PC-9 (cell line): ENCODE results near the gene RALGAPB. TPM values are rescaled to one million over a fixed set of nuclear protein-coding genes. Genes with fewer than 3 reads are reported as not detected.

Experiments
- BruUV-seq: library from RNA; stranded (reverse); fragments of 400-500 nt; replicated peaks from 2 replicates; lab custom pipeline; 2021; lab: Mats Ljungman, UMichigan
- CTCF ChIA-PET: fragments of 300-600 bp; sonication (Branson Sonifier 250); formaldehyde crosslinking; loops from one replicate; lab custom pipeline; 2022; ENCODE audit warnings: antibody characterized with exemption; lab: Charles Lee
- POLR2A ChIA-PET: fragments of 300-600 bp; sonication (Branson Sonifier 250); formaldehyde crosslinking; loops from one replicate; lab custom pipeline; 2022; ENCODE audit warnings: antibody characterized with exemption; ENCODE audit not compliant: unreplicated experiment; lab: Charles Lee
- DNase-seq, 2 experiments: peaks; one replicate each; pipeline versions ENCODE4 v3.0.0 to v3.0.0-alpha.2; 2015 to 2022; ENCODE audit warnings: mixed read lengths in 1 of 2
- H2AFZ ChIP-seq: fragments of 200-600 bp; sonication (generic); 2 replicates; pipeline ENCODE4 v1.8.1; 2017; ENCODE audit warnings: antibody characterized with exemption
- H3F3A ChIP-seq: fragments of 200-600 bp; sonication (generic); 2 replicates; pipeline ENCODE4 v1.8.1; 2017; ENCODE audit warnings: antibody characterized with exemption, mild to moderate bottlenecking, low read depth; ENCODE audit not compliant: insufficient read depth
- H3K27ac ChIP-seq: fragments of 200-600 bp; sonication (generic); 2 replicates; pipeline ENCODE4 v1.6.1; 2016; ENCODE audit warnings: mixed run types
- H3K27me3 ChIP-seq: fragments of 200-600 bp; sonication (generic); 2 replicates; pipeline ENCODE4 v1.6.1; 2016; ENCODE audit warnings: low read depth, mixed run types; ENCODE audit not compliant: insufficient read depth
- H3K36me3 ChIP-seq: fragments of 200-600 bp; sonication (generic); 2 replicates; pipeline ENCODE4 v1.6.1; 2016; ENCODE audit warnings: low read depth, mixed run types
- H3K4me1 ChIP-seq: fragments of 200-600 bp; sonication (generic); replicated peaks from 2 replicates; pipeline ENCODE4 v1.6.1; 2016; ENCODE audit warnings: mixed run types; ENCODE audit not compliant: insufficient read depth
- H3K4me2 ChIP-seq: fragments of 200-600 bp; sonication (generic); 2 replicates; pipeline ENCODE4 v1.6.1; 2017; ENCODE audit warnings: mixed run types
- H3K4me3 ChIP-seq: fragments of 200-600 bp; sonication (generic); 2 replicates; pipeline ENCODE4 v1.6.1; 2016; ENCODE audit warnings: mixed run types
- H3K79me2 ChIP-seq: fragments of 200-600 bp; sonication (generic); 2 replicates; pipeline ENCODE4 v1.6.1; 2017; ENCODE audit warnings: low read depth, mixed run types
- H3K9me2 ChIP-seq: fragments of 200-600 bp; sonication (generic); 2 replicates; pipeline ENCODE4 v1.8.1; 2017; ENCODE audit warnings: mild to moderate bottlenecking; ENCODE audit not compliant: insufficient read depth
- H3K9me3 ChIP-seq: fragments of 200-600 bp; sonication (generic); 2 replicates; pipeline ENCODE4 v1.8.1; 2016; ENCODE audit warnings: low read depth; ENCODE audit not compliant: insufficient read depth
- H4K20me1 ChIP-seq: fragments of 200-600 bp; sonication (generic); 2 replicates; pipeline ENCODE4 v1.8.1; 2017; ENCODE audit not compliant: insufficient read depth
- CTCF ChIP-seq: fragments of 200-600 bp; sonication (generic); conservative IDR thresholded peaks from 2 replicates; pipeline ENCODE4 v1.6.1; 2017; ENCODE audit warnings: mixed run types, antibody characterized with exemption, mild to moderate bottlenecking, moderate library complexity
- EZH2 ChIP-seq: fragments of 200-600 bp; sonication (generic); IDR thresholded peaks from 2 replicates; pipeline ENCODE4 v1.8.0; 2017; ENCODE audit warnings: antibody characterized with exemption, low read depth
- intact Hi-C: fragments of 100-400 bp; cut with micrococcal nuclease; formaldehyde crosslinking; loops from one replicate; pipeline ENCODE4 v1.10.0; 2022; ENCODE audit not compliant: unreplicated experiment
- microRNA-seq: library from miRNA; unstranded; fragments of <30 nt; microRNA quantifications from one replicate; pipeline ENCODE4 v1.2.0, GENCODE V29; 2021; ENCODE audit warnings: borderline number of aligned reads, borderline replicate concordance
- total RNA-seq: library from RNA; stranded (reverse); gene quantifications from 2 replicates; pipeline ENCODE4 v1.2.3, GENCODE V29; 2021

Gene RALGAPB
- total RNA-seq, 1 experiment from 2014 or later = 40.2 TPM

- Histone ChIP-seq H3F3A (no peaks in the 10 kb centered on the region), H3K4me1 (peaks cover 19% of the 10 kb centered on the region), H3K27me3 (no peaks in the 10 kb centered on the region), H3K9me3 (no peaks in the 10 kb centered on the region), H4K20me1 (no peaks in the 10 kb centered on the region), H2AFZ (no peak overlapping the region), H3K4me3 (no peak overlapping the region), H3K4me2 (no peak overlapping the region), H3K36me3 (no peaks in the 10 kb centered on the region), H3K9me2 (no peaks in the 10 kb centered on the region), H3K27ac (no peak overlapping the region), H3K79me2 (no peaks in the 10 kb centered on the region)
- TF ChIP-seq CTCF = no peak
- no peak for TF ChIP-seq EZH2
- POLR2A ChIA-PET = no interaction called here
- BruUV-seq = no TSS peak
- intact Hi-C loops = no loop called here
- CTCF ChIA-PET = no interaction called here
- DNase-seq = no peak
Measured at GRCh38 chr20:38625896-38626295, 153.3 kb downstream of the RALGAPB start.

- H2AFZ ChIP-seq = no peak overlapping the region
Measured at GRCh38 chr20:38626921-38627659, 154.4 kb downstream of the RALGAPB start.

More at GRCh38 chr20:38626921-38627659, 154.4 kb downstream of the RALGAPB start:
- TF ChIP-seq CTCF (no peak), EZH2 (no peak)
- H3K36me3 ChIP-seq = no peaks in the 10 kb centered on the region
- no peak overlapping the region for H3K4me2 ChIP-seq
- H3K4me1 ChIP-seq = peaks cover 22% of the 10 kb centered on the region
- no peaks in the 10 kb centered on the region for H3K79me2 ChIP-seq
- ChIA-PET CTCF (no interaction called here), POLR2A (no interaction called here)
- intact Hi-C loops = no loop called here
- H3K4me3 ChIP-seq = no peak overlapping the region
- H3K9me3 ChIP-seq = no peaks in the 10 kb centered on the region
- H3K9me2 ChIP-seq = peaks cover 3% of the 10 kb centered on the region; the same call in 1 of the 2 replicates
- no peaks in the 10 kb centered on the region for H3F3A ChIP-seq
- no peak for DNase-seq
- H4K20me1 ChIP-seq = no peaks in the 10 kb centered on the region
- H3K27ac ChIP-seq = no peak overlapping the region
- no TSS peak for BruUV-seq
- H3K27me3 ChIP-seq = no peaks in the 10 kb centered on the region

Small RNA genes lying within 50 kb of the gene (microRNA-seq; reads per million reads assigned to microRNA genes)
- not detected for gene MIR548O2

Other genes with a start within 250 kb of the RALGAPB start
- 0.22 and 0.30 TPM in 2 replicates for gene KIAA1755, start 212.1 kb upstream of the RALGAPB start, total RNA-seq
- not detected in 2 replicates for gene BPI, start 168.7 kb upstream of the RALGAPB start, total RNA-seq
- gene LBP, start 126.4 kb upstream of the RALGAPB start, total RNA-seq = not detected in 2 replicates
- gene SNHG17, start 37.5 kb upstream of the RALGAPB start, total RNA-seq = 41.5 and 58.9 TPM in 2 replicates
- not detected in 2 replicates for gene ADIG, start 108.4 kb downstream of the RALGAPB start, total RNA-seq
- gene ARHGAP40, start 129.0 kb downstream of the RALGAPB start, total RNA-seq = 0.92 and 1.8 TPM in 2 replicates